Kidney (tissue), 14 donors: ENCODE results near the gene NDC80. TPM values are rescaled to one million over a fixed set of nuclear protein-coding genes. Genes with fewer than 3 reads are reported as not detected.

Source experiments
- DNase-seq, 5 donors: peaks; one replicate each; pipeline ENCODE4 v3.0.0-alpha.2; 2013 to 2020
- FAIRE-seq: peaks from 2 replicates; lab custom pipeline; 2012; peaks lifted over from hg19 to GRCh38; lab: Jason Lieb, UNC
- H3K27ac ChIP-seq, 2 donors: one replicate each; pipeline ENCODE4 v1.7.0; 2013; ENCODE audit warnings: low read depth in 2 of 2, low read length in 2 of 2, inconsistent platforms in 1 of 2
- H3K27me3 ChIP-seq: one replicate; pipeline ENCODE4 v1.7.1; 2013; ENCODE audit warnings: low read length, inconsistent platforms; ENCODE audit not compliant: control insufficient read depth, insufficient read depth
- H3K36me3 ChIP-seq, 3 donors: one replicate each; pipeline versions ENCODE4 v1.7.0 to v1.7.1; 2013; ENCODE audit warnings: low read length in 3 of 3, control low read depth in 1 of 3, inconsistent platforms in 1 of 3; ENCODE audit not compliant: insufficient read depth in 3 of 3, control insufficient read depth in 2 of 3
- H3K4me1 ChIP-seq, 3 donors: one replicate each; pipeline versions ENCODE4 v1.7.0 to v1.7.1; 2013; ENCODE audit warnings: low read length in 3 of 3, inconsistent platforms in 1 of 3, low read depth in 1 of 3; ENCODE audit not compliant: control insufficient read depth in 2 of 3, insufficient read depth in 2 of 3
- H3K4me3 ChIP-seq, 3 donors: one replicate each; pipeline versions ENCODE4 v1.7.0 to v1.8.1; 2013; ENCODE audit warnings: low read length in 3 of 3, control low read depth in 1 of 3, inconsistent platforms in 1 of 3
- H3K9ac ChIP-seq, 3 donors: one replicate each; pipeline versions ENCODE4 v1.7.0 to v1.7.1; 2013; ENCODE audit warnings: low read length in 3 of 3, control low read depth in 1 of 3, inconsistent platforms in 1 of 3
- H3K9me3 ChIP-seq, 3 donors: one replicate each; pipeline versions ENCODE4 v1.7.0 to v1.7.1; 2013; ENCODE audit warnings: low read length in 3 of 3, control low read depth in 1 of 3, inconsistent platforms in 1 of 3; ENCODE audit not compliant: control insufficient read depth in 2 of 3, insufficient read depth in 1 of 3
- intact Hi-C: fragments of 100-400 bp; cut with DNase I; formaldehyde crosslinking; loops from one replicate; pipeline ENCODE4 v1.11.1; 2022
- polyA plus RNA-seq: library from polyadenylated mRNA; stranded (reverse); fragments of 350-450 nt; fragmentation: Illumina TruSeq; extraction: RNeasy Lipid Tissue Mini Kit (QIAGEN cat#74804); gene quantifications from one replicate; pipeline ENCODE4 v1.2.3, GENCODE V29; 2014; ENCODE audit warnings: low read depth, low replicate concordance; ENCODE audit not compliant: insufficient read depth
- total RNA-seq: library from RNA; stranded (reverse); fragmentation: NEBNext Ultra II Directional; extraction: Animal tissue kit (Norgen Biotek cat#: 25700); gene quantifications from one replicate; pipeline ENCODE4 v1.2.1, GENCODE V29; 2021
- TF ChIP-seq, protein P1 (sequence below): IDR thresholded peaks from 3 replicates; pipeline ENCODE4 v1.5.1; 2012; ENCODE audit warnings: mild to moderate bottlenecking, moderate library complexity, borderline replicate concordance; ENCODE audit not compliant: insufficient read depth; ENCODE audit errors: extremely low read depth
- donor health status: control.
- donor health status: control.
- donor health status: control.
- donor health status: control.
- donor health status: control.
- donor health status: DM: yes; HTN: yes; CAD: no.
- donor health status: Normal renal cell carcinoma (clear cell type).

Gene NDC80
- total and polyA plus RNA-seq, 2 donors from 2014 or later, result 0.63 to 0.99 TPM

DNA sequence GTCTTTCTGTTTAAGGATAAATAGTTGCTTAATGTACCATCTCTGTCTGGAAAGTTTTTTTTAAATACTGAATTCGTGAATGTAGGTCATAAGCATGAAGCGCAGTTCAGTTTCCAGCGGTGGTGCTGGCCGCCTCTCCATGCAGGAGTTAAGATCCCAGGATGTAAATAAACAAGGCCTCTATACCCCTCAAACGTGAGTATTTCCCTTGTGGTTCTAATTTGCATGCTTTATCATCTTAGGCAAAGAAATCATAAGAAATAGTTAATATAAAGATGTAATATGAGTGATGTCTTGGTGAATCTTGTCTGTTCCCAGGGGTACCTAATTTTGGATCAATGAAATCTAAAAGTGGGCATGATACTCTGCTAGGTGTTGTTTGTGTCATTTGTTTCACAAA, 1.5 kb downstream of the NDC80 start:
- FAIRE-seq, result no peak
- no peaks in the 10 kb centered on the region for H3K36me3 ChIP-seq
- no peaks in the 10 kb centered on the region for H3K27me3 ChIP-seq
- H3K4me3 ChIP-seq, result peak overlapping the region in 1 of 3 donors; percentile 17
- H3K27ac ChIP-seq, result no peak overlapping the region
- TF ChIP-seq, protein P1, sequence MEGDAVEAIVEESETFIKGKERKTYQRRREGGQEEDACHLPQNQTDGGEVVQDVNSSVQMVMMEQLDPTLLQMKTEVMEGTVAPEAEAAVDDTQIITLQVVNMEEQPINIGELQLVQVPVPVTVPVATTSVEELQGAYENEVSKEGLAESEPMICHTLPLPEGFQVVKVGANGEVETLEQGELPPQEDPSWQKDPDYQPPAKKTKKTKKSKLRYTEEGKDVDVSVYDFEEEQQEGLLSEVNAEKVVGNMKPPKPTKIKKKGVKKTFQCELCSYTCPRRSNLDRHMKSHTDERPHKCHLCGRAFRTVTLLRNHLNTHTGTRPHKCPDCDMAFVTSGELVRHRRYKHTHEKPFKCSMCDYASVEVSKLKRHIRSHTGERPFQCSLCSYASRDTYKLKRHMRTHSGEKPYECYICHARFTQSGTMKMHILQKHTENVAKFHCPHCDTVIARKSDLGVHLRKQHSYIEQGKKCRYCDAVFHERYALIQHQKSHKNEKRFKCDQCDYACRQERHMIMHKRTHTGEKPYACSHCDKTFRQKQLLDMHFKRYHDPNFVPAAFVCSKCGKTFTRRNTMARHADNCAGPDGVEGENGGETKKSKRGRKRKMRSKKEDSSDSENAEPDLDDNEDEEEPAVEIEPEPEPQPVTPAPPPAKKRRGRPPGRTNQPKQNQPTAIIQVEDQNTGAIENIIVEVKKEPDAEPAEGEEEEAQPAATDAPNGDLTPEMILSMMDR, result no peak
- DNase-seq, result peak in 1 of 5 donors; percentile 11
- H3K9me3 ChIP-seq, result no peaks in the 10 kb centered on the region
- no peak overlapping the region for H3K9ac ChIP-seq
- intact Hi-C loops, result no loop called here
- H3K4me1 ChIP-seq, result peaks cover 0 to 8% (median 8%) of the 10 kb centered on the region in 3 donors

- Histone ChIP-seq H3K36me3 (no peaks in the 10 kb centered on the region), H3K27ac (no peak overlapping the region), H3K9me3 (no peaks in the 10 kb centered on the region), H3K27me3 (no peaks in the 10 kb centered on the region), H3K9ac (no peak overlapping the region), H3K4me3 (no peak overlapping the region), H3K4me1 (peaks cover 0 to 8% (median 8%) of the 10 kb centered on the region in 3 donors)
- no peak for FAIRE-seq
- TF ChIP-seq, protein P1, result no peak
- DNase-seq, result peak in 1 of 5 donors; percentile 4
- intact Hi-C loops, result no loop called here
These were observed 2.1 kb downstream of the NDC80 start for GRCh38 chr18:2573408-2573807.

DNA sequence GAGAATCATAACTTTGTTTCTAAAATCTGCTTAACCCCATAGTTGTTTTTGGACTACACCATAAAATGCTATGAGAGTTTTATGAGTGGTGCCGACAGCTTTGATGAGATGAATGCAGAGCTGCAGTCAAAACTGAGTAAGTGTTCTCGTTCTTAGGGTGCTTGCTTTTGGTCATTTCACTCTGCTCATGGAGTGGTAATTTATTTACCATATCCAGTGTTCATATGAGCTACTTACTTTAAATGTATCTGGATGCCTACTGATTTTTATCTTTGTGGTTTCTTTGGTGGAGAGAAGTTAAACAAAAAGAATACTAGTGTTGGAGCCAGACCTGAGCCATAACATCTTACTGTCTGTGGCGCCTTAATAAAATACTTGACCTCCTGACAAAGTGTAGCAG, 16.4 kb downstream of the NDC80 start:
- H3K4me1 ChIP-seq, result no peaks in the 10 kb centered on the region
- FAIRE-seq (no peak), DNase-seq (no peak)
- H3K27me3 ChIP-seq, result no peaks in the 10 kb centered on the region
- no peaks in the 10 kb centered on the region for H3K9me3 ChIP-seq
- no peak overlapping the region for H3K4me3 ChIP-seq
- H3K9ac ChIP-seq, result no peak overlapping the region
- intact Hi-C loops, result no loop called here
- H3K27ac ChIP-seq, result no peak overlapping the region
- TF ChIP-seq, protein P1, result no peak
- peaks cover 0 to 2% (median 0%) of the 10 kb centered on the region in 3 donors for H3K36me3 ChIP-seq

- Histone ChIP-seq H3K9me3 (no peaks in the 10 kb centered on the region), H3K27me3 (no peaks in the 10 kb centered on the region), H3K36me3 (peaks cover 0 to 4% (median 0%) of the 10 kb centered on the region in 3 donors), H3K4me3 (no peak overlapping the region), H3K4me1 (no peaks in the 10 kb centered on the region), H3K27ac (no peak overlapping the region), H3K9ac (no peak overlapping the region)
- TF ChIP-seq, protein P1, result no peak
- FAIRE-seq, result no peak
- intact Hi-C loops, result no loop called here
- no peak for DNase-seq
These were observed 17.4 kb downstream of the NDC80 start for GRCh38 chr18:2588666-2589344.
